LNCAP (cell line): ENCODE results near the gene TMEM117.

Experiments used
- CTCF ChIP-seq: fragments of 450-650 bp; IDR thresholded peaks from 2 replicates; pipeline ENCODE4 v1.5.1; 2017; ENCODE audit warnings: mild to moderate bottlenecking

The TMEM117 gene

GRCh38 chr12:44405297-44405696 is 569.4 kb downstream of the TMEM117 start:
- no peak for TF ChIP-seq CTCF

DNA sequence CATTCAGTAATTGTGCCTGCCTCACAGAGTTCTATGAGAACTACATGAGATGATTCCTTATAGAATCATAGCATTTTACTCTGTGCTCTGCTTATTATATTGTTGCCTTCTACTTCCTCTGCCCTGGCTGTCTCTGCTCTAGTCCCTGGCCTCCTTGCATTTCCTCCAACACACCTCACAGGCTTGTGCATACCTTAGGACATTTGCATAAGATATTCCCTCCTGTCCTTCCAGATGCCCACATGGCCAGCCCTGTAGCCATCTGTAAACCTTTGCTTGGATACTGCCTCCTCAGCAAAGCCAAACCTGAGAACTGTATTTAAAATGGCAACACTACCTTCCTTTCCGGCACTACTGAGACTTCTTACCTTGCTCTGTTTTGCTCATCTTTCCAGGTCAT is 586.7 kb downstream of the TMEM117 start:
- TF ChIP-seq CTCF, result no peak

DNA sequence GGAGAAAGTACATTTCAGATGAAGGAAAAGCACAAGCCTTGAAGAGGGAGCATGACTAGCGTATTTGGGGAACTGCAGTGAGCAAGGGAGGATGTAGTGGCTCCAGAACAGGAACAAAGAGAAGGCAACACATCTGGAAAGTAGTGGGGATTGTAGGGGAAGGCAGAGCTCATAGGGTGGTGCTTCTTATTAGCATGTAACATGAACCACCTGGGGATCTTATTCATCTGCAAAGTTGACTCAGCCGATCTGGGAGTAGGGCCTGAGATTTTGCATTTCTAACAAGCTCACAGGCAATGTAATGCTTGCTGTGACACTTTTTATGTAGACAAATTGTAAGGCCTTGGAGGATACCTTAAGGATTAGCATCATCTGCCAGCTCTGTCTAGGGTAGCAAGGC is 592.9 kb downstream of the TMEM117 start:
- TF ChIP-seq CTCF, result no peak

- no peak for TF ChIP-seq CTCF
Measured at GRCh38 chr12:44431647-44432343, 595.9 kb downstream of the TMEM117 start.

GRCh38 chr12:44433659-44434058 is 597.8 kb downstream of the TMEM117 start:
- no peak for TF ChIP-seq CTCF

- no peak for TF ChIP-seq CTCF
Measured at GRCh38 chr12:44436756-44437155, 600.9 kb downstream of the TMEM117 start.
